Effector memory CD8-positive, alpha-beta T cell (primary cell): ENCODE measurements around the gene CDC25A.
"Not testable (repeated sequence)": the region's sequence is repeated elsewhere in the genome, so short reads cannot be mapped to it uniquely, and the experiment has no call there.

Experiments used
- ATAC-seq: fragments of 150-1000 bp; cut with Tn5 transposase; replicated peaks from 2 replicates; pipeline ENCODE4 v1.10.0; 2021; ENCODE audit warnings: mild to moderate bottlenecking, moderate library complexity
- DNase-seq, 3 experiments: peaks; one replicate each; pipeline ENCODE4 v3.0.0; 2021
- H3K27ac Mint-ChIP-seq, 2 donors: one replicate each; pipeline ENCODE4 v1.8.0; 2022; ENCODE audit warnings: mild to moderate bottlenecking in 2 of 2, mixed read lengths in 2 of 2, moderate library complexity in 2 of 2
- H3K27me3 Mint-ChIP-seq, 2 donors: one replicate each; pipeline ENCODE4 v1.8.0; 2022; ENCODE audit warnings: mixed read lengths in 2 of 2
- H3K36me3 Mint-ChIP-seq: one replicate; pipeline ENCODE4 v1.8.0; 2022; ENCODE audit warnings: mild to moderate bottlenecking, moderate library complexity, mixed read lengths; ENCODE audit not compliant: insufficient read depth
- H3K4me1 Mint-ChIP-seq, 2 donors: one replicate each; pipeline ENCODE4 v1.8.0; 2022; ENCODE audit warnings: low read depth in 2 of 2, mixed read lengths in 2 of 2
- H3K4me3 Mint-ChIP-seq, 2 donors: one replicate each; pipeline ENCODE4 v1.8.0; 2022; ENCODE audit warnings: mild to moderate bottlenecking in 2 of 2, mixed read lengths in 2 of 2, moderate library complexity in 2 of 2
- H3K9me3 Mint-ChIP-seq, 2 donors: one replicate each; pipeline ENCODE4 v1.8.0; 2022; ENCODE audit warnings: mixed read lengths in 2 of 2

Gene CDC25A

GRCh38 chr3:48125013-48125705, 63.1 kb downstream of the CDC25A start:
- DNase-seq (no peak), ATAC-seq (no peak)
- Mint-ChIP-seq H3K4me3 (no peak overlapping the region), H3K36me3 (no peaks in the 10 kb centered on the region), H3K27me3 (no peaks in the 10 kb centered on the region), H3K9me3 (no peaks in the 10 kb centered on the region), H3K4me1 (no peaks in the 10 kb centered on the region), H3K27ac (no peak overlapping the region)

GRCh38 chr3:48123346-48123745, 64.9 kb downstream of the CDC25A start:
- Mint-ChIP-seq H3K27me3 (no peaks in the 10 kb centered on the region), H3K36me3 (no peaks in the 10 kb centered on the region), H3K27ac (no peak overlapping the region), H3K4me1 (no peaks in the 10 kb centered on the region), H3K9me3 (no peaks in the 10 kb centered on the region), H3K4me3 (no peak overlapping the region)
- ATAC-seq (no peak), DNase-seq (no peak)

GRCh38 chr3:48122504-48122903, 65.7 kb downstream of the CDC25A start:
- Mint-ChIP-seq H3K4me1 (no peaks in the 10 kb centered on the region), H3K27me3 (no peaks in the 10 kb centered on the region), H3K36me3 (no peaks in the 10 kb centered on the region), H3K27ac (no peak overlapping the region), H3K4me3 (no peak overlapping the region), H3K9me3 (no peaks in the 10 kb centered on the region)
- no peak for DNase-seq
- ATAC-seq: no peak

- Mint-ChIP-seq H3K4me1 (no peaks in the 10 kb centered on the region), H3K4me3 (no peak overlapping the region), H3K9me3 (no peaks in the 10 kb centered on the region), H3K27ac (peak overlapping the region; percentile 33 to 59), H3K27me3 (no peaks in the 10 kb centered on the region), H3K36me3 (no peaks in the 10 kb centered on the region)
- no peak for DNase-seq
- ATAC-seq: no peak
Measured at GRCh38 chr3:48120223-48120622, 68.0 kb downstream of the CDC25A start.

GRCh38 chr3:48119505-48120193, 68.6 kb downstream of the CDC25A start:
- Mint-ChIP-seq H3K27me3 (no peaks in the 10 kb centered on the region), H3K9me3 (no peaks in the 10 kb centered on the region), H3K27ac (no peak overlapping the region), H3K4me1 (no peaks in the 10 kb centered on the region), H3K36me3 (no peaks in the 10 kb centered on the region), H3K4me3 (no peak overlapping the region)
- ATAC-seq: no peak
- no peak for DNase-seq

GRCh38 chr3:48118928-48119327, 69.3 kb downstream of the CDC25A start:
- Mint-ChIP-seq H3K27ac (peak overlapping the region in 1 of 2 donors; percentile 4), H3K4me1 (no peaks in the 10 kb centered on the region), H3K27me3 (no peaks in the 10 kb centered on the region), H3K36me3 (no peaks in the 10 kb centered on the region), H3K4me3 (no peak overlapping the region), H3K9me3 (no peaks in the 10 kb centered on the region)
- DNase-seq (no peak), ATAC-seq (no peak)

GRCh38 chr3:48118322-48118721, 69.9 kb downstream of the CDC25A start:
- no peaks in the 10 kb centered on the region for H3K36me3 Mint-ChIP-seq
- peak overlapping the region in 1 of 2 donors; percentile 4 for H3K27ac Mint-ChIP-seq
- H3K4me3 Mint-ChIP-seq: no peak overlapping the region
- ATAC-seq: no peak
- no peak for DNase-seq
- no peaks in the 10 kb centered on the region for H3K27me3 Mint-ChIP-seq
- no peaks in the 10 kb centered on the region for H3K4me1 Mint-ChIP-seq
- H3K9me3 Mint-ChIP-seq: no peaks in the 10 kb centered on the region

- no peak for ATAC-seq
- Mint-ChIP-seq H3K27me3 (no peaks in the 10 kb centered on the region), H3K4me1 (peaks cover 8 to 12% of the 10 kb centered on the region in 2 donors), H3K4me3 (peak overlapping the region; percentile 28 to 62), H3K27ac (peak overlapping the region; percentile 75 to 85), H3K36me3 (peaks cover 7% of the 10 kb centered on the region), H3K9me3 (no peaks in the 10 kb centered on the region)
- no peak for DNase-seq
Measured at GRCh38 chr3:48112813-48113212, 75.4 kb downstream of the CDC25A start.

GRCh38 chr3:48112108-48112791, 76.0 kb downstream of the CDC25A start:
- ATAC-seq: peak; percentile 97
- H3K4me3 Mint-ChIP-seq: peak overlapping the region; percentile 28 to 62
- H3K9me3 Mint-ChIP-seq, H3K36me3 Mint-ChIP-seq, H3K27me3 Mint-ChIP-seq: not testable (repeated sequence)
- DNase-seq: peak; percentile 30 to 48 (median 47)
- H3K4me1 Mint-ChIP-seq: peaks cover 8 to 12% of the 10 kb centered on the region in 2 donors
- H3K27ac Mint-ChIP-seq: peak overlapping the region; percentile 75 to 85

- H3K4me1 Mint-ChIP-seq: peaks cover 8 to 12% of the 10 kb centered on the region in 2 donors
- no peaks in the 10 kb centered on the region for H3K9me3 Mint-ChIP-seq
- H3K27ac Mint-ChIP-seq: no peak overlapping the region
- ATAC-seq: no peak
- no peak overlapping the region for H3K4me3 Mint-ChIP-seq
- no peak for DNase-seq
- H3K36me3 Mint-ChIP-seq: peaks cover 7% of the 10 kb centered on the region
- no peaks in the 10 kb centered on the region for H3K27me3 Mint-ChIP-seq
Measured at GRCh38 chr3:48110463-48110862, 77.8 kb downstream of the CDC25A start.

GRCh38 chr3:48107227-48107626, 81.0 kb downstream of the CDC25A start:
- DNase-seq (no peak), ATAC-seq (no peak)
- Mint-ChIP-seq H3K27ac (no peak overlapping the region), H3K9me3 (no peaks in the 10 kb centered on the region), H3K36me3 (peaks cover 3% of the 10 kb centered on the region), H3K27me3 (no peaks in the 10 kb centered on the region), H3K4me1 (peaks cover 0 to 3% of the 10 kb centered on the region in 2 donors), H3K4me3 (no peak overlapping the region)
